GM10266 (cell line): ENCODE results near the gene HS2ST1.
A peak's percentile ranks its signal among the peaks of the same experiment; 100 is the strongest.
"Not testable (repeated sequence)": the region's sequence is repeated elsewhere in the genome, so short reads cannot be mapped to it uniquely, and the experiment has no call there.

ENCODE experiments used
- DNase-seq: peaks from one replicate; pipeline ENCODE4 v3.0.0; 2012; ENCODE audit errors: extremely low spot score
- TF ChIP-seq, protein P1 (sequence below): IDR thresholded peaks from 2 replicates; pipeline ENCODE4 v1.5.1; 2012; ENCODE audit warnings: mild to moderate bottlenecking, low read depth; ENCODE audit not compliant: control insufficient read depth, insufficient read depth; ENCODE audit errors: missing control alignments

HS2ST1 gene

DNA sequence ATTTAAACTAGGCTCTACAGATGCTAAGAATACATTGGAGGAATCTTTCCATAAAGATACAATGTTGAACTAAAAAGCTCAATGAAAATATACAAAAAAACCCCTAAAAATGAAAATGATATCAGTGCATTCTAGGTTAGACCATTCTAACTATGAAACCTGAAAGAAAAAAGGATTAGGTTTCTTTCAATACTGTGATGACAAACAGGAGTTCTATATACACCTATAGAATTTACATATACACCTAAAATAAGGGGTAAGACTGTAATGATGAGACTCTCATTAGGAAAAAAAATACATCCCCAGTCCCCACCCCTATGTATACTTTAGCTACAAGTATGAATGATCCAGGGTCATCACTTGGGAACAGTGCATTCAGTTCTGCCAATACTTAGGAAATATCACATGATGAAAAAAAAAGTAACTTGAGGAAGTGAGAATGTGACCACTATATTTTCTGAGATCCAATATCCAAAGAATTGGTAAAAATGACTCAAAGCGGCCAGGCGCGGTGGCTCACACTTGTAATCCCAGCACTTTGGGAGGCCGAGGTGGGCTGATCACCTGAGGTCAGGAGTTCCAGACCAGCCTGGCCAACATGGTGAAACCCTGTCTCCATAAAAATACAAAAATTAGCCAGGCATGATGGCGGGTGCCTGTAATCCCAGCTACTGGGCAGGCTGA lies 26.8 kb upstream of the HS2ST1 start:
- TF ChIP-seq, protein P1, sequence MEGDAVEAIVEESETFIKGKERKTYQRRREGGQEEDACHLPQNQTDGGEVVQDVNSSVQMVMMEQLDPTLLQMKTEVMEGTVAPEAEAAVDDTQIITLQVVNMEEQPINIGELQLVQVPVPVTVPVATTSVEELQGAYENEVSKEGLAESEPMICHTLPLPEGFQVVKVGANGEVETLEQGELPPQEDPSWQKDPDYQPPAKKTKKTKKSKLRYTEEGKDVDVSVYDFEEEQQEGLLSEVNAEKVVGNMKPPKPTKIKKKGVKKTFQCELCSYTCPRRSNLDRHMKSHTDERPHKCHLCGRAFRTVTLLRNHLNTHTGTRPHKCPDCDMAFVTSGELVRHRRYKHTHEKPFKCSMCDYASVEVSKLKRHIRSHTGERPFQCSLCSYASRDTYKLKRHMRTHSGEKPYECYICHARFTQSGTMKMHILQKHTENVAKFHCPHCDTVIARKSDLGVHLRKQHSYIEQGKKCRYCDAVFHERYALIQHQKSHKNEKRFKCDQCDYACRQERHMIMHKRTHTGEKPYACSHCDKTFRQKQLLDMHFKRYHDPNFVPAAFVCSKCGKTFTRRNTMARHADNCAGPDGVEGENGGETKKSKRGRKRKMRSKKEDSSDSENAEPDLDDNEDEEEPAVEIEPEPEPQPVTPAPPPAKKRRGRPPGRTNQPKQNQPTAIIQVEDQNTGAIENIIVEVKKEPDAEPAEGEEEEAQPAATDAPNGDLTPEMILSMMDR, result no peak
- no peak for DNase-seq

DNA sequence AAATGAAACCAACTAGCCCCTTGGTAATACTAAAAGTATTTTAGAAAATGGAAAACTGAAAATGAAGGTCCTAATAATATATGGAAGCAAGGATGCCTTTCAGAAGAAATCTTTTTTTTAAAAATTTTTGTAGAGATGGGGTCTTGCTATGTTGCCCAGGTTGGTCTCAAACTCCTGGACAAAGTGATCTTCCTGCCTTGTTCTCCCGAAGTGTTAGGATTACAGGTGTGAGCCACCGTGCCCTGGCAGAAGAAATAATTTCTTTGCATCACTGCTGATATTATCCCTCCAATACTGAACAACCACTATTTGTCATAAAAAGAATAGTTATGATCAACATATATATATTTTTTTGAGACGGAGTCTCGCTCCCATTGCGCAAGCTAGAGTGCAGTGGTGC lies 26.1 kb upstream of the HS2ST1 start:
- TF ChIP-seq, protein P1, result no peak
- DNase-seq, result no peak

DNA sequence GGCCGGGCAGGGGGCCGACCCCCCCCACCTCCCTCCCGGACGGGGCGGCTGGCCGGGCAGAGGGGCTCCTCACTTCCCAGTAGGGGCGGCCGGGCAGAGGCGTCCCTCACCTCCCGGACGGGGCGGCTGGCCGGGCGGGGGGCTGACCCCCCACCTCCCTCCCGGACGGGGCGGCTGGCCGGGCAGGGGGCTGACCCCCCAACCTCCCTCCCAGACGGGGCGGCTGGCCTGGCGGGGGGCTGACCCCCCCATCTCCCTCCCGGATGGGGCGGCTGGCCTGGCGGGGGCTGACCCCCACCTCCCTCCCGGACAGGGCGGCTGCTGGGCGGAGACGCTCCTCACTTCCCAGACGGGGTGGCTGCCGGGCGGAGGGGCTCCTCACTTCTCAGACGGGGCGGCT lies 15.0 kb upstream of the HS2ST1 start:
- DNase-seq, result not testable (repeated sequence)

DNA sequence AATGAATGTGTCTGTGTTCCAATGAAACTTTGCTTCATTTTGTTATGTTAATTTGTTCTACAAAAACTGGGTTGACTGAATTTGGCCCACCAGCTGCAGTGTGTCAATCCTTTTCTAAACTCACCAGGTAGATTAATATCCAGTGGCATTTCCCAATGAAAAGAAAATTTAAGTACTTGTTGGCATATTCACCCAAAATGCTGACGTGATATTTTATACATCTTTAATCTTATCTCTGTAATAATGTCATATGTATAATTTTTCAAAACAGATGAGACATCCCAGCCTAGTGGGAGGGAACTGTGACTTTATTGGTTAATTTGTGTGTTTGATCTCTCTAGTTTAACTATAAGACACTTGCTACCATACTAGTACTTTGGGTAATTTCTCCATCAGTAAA lies 8.6 kb upstream of the HS2ST1 start:
- no peak for DNase-seq
- TF ChIP-seq, protein P1, result no peak

DNA sequence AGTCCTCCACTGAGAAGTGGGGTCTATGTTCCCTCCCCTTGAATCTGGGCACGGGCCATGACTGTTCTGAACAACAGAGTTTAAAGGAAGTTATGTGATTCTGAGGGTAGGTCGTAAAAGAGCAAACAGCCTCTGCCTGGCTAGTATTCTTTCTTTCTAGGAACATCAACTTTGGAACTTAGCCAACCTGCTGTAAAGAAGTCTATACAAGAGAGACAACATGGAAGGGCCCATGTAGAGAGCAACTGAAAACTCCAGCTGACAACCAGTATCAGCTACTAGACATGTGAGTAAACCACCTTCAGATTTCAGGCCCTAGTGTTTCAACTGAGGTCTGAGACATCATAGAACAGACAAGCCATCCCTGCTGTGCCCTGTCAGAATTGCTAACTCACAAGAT lies 8.0 kb upstream of the HS2ST1 start:
- TF ChIP-seq, protein P1, result no peak
- no peak for DNase-seq

DNA sequence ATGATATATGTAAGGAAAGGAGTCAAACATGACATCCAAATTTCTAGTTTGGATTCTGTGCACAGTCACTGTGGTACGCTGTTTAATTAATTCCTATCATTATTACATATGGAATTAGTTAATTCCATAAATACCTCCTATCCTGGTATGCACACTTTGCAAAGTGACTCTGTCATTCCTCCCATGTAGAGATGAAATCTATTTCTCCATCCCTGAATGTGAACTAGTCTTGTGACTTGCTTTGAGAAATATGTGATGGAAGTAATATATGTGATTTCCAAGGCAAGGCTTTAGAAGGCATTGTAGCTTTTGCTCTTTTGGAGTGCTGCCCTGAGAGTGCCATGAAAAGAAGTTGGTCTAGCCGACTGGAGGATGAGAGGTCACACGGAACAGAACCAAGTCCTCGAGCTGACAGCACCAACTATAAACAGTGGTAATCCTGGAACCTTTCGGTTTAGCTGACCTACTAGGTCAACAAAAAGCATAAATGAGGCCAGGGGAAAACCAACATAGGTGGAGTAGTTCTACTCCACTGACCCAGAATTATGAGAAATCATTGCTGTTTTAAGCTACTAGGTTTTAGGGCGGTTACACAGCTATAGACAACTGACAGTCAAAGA lies 2.0 kb upstream of the HS2ST1 start:
- peak; percentile 32 for DNase-seq
- TF ChIP-seq, protein P1, result no peak

DNA sequence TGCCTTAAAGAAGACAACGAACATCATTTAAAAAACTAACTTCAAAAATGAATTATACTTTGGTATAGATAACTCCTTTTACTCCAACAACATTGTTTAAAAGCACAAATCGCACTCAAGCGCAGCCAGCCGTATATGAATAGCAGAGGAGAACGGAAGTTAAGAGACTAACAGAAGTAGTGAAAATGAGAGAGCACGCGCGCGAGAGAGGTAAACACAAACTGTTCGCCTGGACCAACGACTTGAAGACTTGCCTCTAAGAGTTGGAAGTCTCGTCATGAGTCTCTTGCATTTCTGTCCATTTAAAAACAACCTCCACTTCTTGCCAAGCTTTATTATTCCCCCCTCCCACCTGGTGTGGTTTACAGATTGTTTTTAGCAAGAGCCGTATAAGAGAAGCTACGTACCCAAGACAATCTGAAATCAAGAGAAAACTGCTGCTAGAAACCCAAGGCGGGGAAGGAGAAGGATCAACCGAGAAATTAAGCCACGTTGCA lies 988 bp upstream of the HS2ST1 start:
- peak; percentile 44 for DNase-seq
- TF ChIP-seq, protein P1, result no peak
